GM19468 (cell line): ENCODE data around the gene PMM2.
"Not testable (repeated sequence)": the region's sequence is repeated elsewhere in the genome, so short reads cannot be mapped to it uniquely, and the experiment has no call there.

Source experiments
- ATAC-seq: cut with Tn5 transposase; IDR thresholded peaks from one replicate; pipeline ENCODE4 v1.9.1; 2021; ENCODE audit warnings: mild to moderate bottlenecking, moderate library complexity, moderate number of reproducible peaks; ENCODE audit not compliant: unreplicated experiment; ENCODE audit errors: extremely low read depth

PMM2 gene

DNA sequence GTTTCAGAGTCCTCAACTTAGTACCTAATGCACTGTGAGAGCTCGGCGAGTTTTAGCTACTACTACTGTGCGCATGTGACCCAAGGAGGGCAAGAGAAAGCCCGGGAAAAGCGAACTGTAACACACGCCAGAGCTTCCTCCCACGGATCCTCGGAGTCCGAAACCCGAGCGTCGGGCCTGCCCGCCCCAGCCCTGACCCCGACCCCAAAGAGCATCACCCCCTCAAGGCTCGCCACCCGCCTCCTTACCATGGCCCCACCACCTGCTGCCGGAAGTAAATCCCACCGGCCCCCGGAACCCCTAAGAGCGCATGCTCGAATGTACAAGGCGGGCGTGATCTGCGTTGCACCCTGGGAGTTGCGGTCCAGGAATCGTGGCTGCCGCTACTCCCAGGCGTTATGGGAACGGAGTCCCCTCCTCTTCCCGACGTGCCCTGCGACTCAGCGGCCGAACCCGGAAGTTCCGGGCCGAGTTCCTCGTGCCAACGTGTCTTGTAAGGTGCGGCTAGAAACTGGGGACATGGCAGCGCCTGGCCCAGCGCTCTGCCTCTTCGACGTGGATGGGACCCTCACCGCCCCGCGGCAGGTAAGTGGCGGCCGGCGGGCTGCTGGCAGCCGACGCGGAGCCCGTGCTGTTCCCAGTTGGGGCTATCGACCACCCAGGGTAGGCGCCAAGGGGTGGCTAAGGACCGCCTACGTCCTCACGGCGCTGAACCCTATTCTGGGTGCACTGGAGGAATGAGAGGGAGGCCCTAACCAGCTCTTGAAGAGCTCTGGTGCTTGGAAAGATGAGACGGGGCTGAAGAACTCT is at the start of gene PMM2, which contains the start of gene TMEM186:
PMM2 (plus strand) TSS at position 476 of the 810 bp plus-strand sequence; CDS start at position 520, 44 bp downstream.
TMEM186 (minus strand) TSS at position 276 of the 810 bp plus-strand sequence; CDS start at position 251, 25 bp downstream.
- ATAC-seq, result peak; percentile 90

- not testable (repeated sequence) for ATAC-seq
These were observed 48.7 kb upstream of the PMM2 start for GRCh38 chr16:8748944-8749343.

DNA sequence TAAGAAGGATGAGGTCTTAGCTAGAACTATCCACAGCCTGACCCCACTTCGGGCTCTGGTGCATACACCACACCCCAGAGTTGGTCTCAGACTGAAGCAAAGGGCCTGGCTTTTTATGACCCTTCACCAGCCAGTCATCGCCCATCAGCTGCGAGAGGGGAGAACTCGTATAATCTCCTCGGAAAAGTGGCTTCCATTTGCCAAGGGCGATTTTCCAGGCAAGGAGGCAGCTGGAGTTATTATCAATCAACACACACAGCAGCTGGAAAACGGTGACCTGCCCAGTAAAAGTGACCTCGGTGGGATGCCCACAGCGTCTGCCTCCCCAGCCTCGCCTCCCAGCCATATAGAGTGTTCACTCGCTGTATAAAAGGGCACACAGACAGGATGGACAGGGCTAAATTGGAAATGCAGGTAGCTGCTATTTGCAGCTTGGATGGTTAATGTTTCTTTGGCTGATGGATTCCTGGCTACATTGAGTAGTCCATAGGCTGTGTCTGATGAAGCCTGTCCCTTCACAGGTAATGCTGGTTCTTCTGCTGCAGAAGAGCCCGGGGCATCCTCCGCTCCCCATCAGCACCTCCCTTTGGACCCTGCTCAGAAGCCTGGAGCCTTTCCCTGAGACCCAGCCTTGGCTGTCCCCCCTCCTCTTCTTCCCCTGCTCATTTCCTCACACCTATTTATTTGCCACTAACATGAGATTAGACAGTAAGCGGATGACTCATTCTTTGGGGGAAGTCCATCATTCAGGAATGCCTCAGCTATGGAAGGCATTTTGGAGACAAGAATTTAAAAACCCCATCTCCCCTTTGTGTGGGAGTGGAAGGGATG is 45.9 kb upstream of the PMM2 start:
- ATAC-seq, result no peak

DNA sequence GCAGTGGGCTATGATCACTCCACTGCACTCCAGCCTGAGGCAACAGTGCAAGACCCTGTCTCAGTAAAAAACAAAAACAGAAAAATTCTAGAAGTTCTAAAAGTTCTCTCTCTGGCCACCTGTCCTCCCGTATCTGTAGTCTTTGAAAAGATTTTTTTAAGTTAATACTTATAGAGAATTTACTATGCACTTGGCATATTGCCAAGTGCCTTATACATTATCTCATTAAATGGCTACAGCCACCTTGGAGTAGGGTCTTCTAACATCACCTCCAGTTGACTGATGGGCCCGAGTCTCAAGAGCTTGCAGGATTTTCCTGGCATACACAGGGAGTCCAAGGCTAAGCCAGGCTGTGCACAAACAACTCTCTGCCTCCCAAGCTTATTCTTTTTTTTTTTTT is 44.9 kb upstream of the PMM2 start:
- ATAC-seq, result no peak

DNA sequence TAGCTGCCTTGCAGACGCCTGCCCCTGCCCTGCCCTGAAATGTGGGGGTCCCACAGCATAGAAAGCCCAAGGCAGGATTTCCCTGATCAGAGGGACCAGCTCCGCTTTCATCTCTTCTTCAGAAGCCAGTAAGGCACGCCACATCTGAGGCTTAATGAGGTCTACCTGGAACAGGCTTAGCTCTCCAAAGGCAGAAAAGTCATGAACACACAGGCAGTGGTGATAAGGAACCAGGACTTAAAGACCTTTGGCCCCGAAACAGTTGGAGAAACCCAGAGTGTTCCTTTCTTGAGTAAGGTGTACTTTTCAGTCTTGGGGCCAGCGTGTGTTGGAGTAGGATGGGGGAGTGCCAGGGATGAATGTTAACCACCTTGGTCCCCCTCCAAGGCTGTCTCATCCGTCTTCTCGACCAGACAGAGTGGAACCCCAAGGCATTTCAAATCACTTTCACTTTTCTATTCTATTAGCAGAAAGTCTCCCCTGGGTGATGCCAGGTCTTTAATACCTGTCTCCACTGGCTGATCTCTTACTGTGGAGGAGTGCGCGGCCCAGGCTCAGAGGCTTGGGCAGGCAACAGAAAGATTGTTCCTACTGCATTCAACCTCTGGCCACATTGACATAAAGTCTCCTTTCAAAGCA is 44.1 kb upstream of the PMM2 start:
- no peak for ATAC-seq

DNA sequence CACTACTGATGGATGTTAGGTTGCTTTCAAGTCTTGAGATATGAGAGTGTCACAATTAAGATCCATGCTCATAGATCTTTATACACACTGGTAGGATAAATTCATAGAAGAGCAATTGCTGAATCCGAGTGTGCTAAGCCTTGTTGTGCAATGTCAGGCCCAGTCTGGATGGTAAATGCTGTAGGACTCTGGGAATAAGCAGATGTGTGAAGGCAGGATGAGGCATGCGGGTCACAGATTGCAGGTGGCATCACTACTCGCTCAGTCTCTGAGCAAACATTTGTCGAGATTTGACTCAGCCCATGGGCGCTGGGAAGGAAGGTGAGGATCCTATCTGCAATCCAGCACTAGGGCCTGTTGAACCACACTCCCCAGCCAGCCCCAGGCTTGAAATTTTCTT is 40.9 kb upstream of the PMM2 start:
- ATAC-seq, result no peak

GRCh38 chr16:8758022-8758421 is 39.6 kb upstream of the PMM2 start:
- no peak for ATAC-seq

GRCh38 chr16:8760021-8760420 is 37.6 kb upstream of the PMM2 start:
- no peak for ATAC-seq

- ATAC-seq, result no peak
These were observed 36.6 kb upstream of the PMM2 start for GRCh38 chr16:8761078-8761477.

DNA sequence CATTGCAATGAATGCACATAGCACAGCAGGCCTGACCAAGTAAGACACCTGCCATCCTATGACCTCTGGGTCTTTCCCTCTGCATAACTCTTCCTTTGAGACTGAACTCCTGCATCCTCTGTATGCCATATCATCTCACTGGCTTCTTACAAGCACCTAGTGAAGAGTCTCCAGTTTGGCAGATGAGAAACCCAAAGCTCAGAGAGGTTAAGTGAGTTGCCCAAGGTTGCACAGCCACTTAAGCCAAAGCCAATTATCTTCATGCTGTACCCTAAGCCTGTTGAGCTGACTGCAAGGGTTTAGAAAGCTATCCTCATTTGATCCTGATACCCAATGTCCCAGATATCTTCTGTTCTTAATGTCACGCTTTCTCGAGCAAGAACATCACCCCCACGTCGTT is 35.4 kb upstream of the PMM2 start:
- no peak for ATAC-seq

GRCh38 chr16:8763083-8763482 is 34.6 kb upstream of the PMM2 start:
- ATAC-seq, result no peak

GRCh38 chr16:8763899-8764298 is 33.7 kb upstream of the PMM2 start:
- no peak for ATAC-seq

DNA sequence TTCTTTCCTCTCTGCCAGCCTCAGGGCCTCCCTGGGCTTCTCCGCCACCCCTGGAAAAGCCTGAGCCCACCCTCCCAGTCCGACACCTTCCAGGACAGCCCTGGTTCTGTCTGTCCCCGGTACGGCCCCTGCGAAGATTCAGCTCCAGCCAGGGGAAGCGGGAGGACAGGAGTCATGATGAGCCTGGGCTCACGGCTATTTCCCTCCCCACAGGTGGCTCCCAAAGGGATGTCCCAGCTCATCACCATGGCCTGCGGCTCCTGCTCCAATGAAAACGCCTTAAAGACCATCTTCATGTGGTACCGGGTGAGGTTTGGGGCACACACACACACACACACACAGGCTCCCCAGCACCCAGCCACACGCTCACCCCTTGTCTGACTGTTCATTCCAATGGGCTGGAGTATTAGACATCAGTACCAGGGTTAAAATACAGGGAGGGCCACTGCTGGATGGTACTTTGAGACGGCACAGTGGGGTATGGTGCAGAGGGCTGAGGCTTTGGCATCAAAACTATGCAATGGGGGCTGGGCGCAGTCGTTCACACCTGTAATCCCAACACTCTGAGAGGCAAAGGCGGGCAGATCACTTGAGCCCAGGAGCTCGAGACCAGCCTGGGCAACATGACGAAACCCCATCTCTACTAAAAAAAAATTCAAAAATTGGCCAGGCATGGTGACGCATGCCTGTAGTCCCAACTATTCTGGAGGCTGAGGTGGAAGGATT is 33.0 kb upstream of the PMM2 start:
- ATAC-seq, result no peak

- no peak for ATAC-seq
These were observed 30.5 kb upstream of the PMM2 start for GRCh38 chr16:8767176-8767575.

DNA sequence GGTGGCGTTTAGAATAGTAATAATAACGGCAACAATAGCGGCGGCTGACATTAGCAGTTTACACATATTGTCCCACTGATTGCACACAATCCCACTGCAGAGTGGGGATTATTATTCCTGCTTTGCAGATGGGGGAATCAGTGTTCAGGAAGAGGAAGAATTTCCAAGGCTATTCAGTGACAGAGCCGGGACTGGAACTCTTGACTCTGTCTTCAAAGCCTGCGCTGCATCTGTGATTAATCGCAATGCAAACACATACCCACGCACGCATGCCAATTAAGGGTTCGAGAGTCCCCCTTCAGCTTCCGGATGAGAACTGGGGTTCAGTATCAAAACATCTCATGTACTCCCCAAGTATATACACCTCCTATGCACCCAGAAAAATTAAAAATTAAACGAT is 29.4 kb upstream of the PMM2 start:
- ATAC-seq, result no peak

- ATAC-seq, result no peak
These were observed 28.9 kb upstream of the PMM2 start for GRCh38 chr16:8768692-8769091.

GRCh38 chr16:8773537-8773936 is 24.1 kb upstream of the PMM2 start:
- no peak for ATAC-seq

GRCh38 chr16:8774208-8774607 is 23.4 kb upstream of the PMM2 start:
- no peak for ATAC-seq

DNA sequence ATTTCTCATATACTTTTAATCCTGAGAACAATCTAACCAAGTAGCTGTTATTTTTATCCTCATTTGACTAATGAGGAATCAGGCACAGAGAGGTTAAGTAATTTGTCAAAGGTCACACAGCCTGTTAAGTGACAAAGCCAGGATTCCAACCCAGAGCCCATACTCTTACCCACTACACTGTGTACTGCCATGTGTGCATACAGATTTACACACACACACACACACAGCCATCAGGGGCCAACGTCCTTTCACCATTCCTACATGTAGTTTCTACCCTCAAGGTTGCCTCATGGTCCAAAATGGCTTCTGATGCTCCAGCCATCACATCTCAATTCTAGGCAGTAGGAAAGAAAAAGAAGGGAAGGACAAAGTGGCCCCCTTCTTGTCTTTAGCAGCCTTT is 22.3 kb upstream of the PMM2 start:
- ATAC-seq, result no peak

- ATAC-seq, result no peak
These were observed 21.5 kb upstream of the PMM2 start for GRCh38 chr16:8776129-8776584.
